HepG2 (cell line): Measurements from ENCODE around the gene CDK13. TPM values are rescaled to one million over a fixed set of nuclear protein-coding genes. Genes with fewer than 3 reads are reported as not detected.

Source experiments
- AGO1 ChIP-seq: fragments of 200-400 bp; formaldehyde crosslinking; IDR thresholded peaks from 2 replicates; pipeline ENCODE4 v1.6.1; 2017; ENCODE audit warnings: mild to moderate bottlenecking, low read depth, low read length, moderate library complexity; ENCODE audit not compliant: poor library complexity, severe bottlenecking
- ATAD3A ChIP-seq: sonication (generic); formaldehyde crosslinking; IDR thresholded peaks from 2 replicates; pipeline ENCODE4 v1.4.0; 2020; ENCODE audit warnings: missing genetic modification reagents
- EEA1 ChIP-seq: sonication (generic); formaldehyde crosslinking; IDR thresholded peaks from 2 replicates; pipeline ENCODE4 v1.5.1; 2020; ENCODE audit warnings: mild to moderate bottlenecking, missing genetic modification reagents, borderline replicate concordance
- GATA4 ChIP-seq: sonication (generic); IDR thresholded peaks from 2 replicates; pipeline ENCODE4 v1.6.1; 2016; ENCODE audit warnings: antibody characterized with exemption, low read depth, borderline replicate concordance
- GLI4 ChIP-seq: sonication (generic); formaldehyde crosslinking; IDR thresholded peaks from 2 replicates; pipeline ENCODE4 v1.5.1; 2020; ENCODE audit warnings: missing genetic modification reagents, mild to moderate bottlenecking, moderate library complexity, borderline replicate concordance
- HNF4A ChIP-seq: sonication (generic); formaldehyde crosslinking; IDR thresholded peaks from 2 replicates; pipeline ENCODE4 v1.4.0; 2020; ENCODE audit warnings: missing genetic modification reagents
- NBN ChIP-seq: fragments of 450-650 bp; conservative IDR thresholded peaks from 2 replicates; pipeline ENCODE4 v1.6.1; 2017
- RORA ChIP-seq: sonication (generic); formaldehyde crosslinking; IDR thresholded peaks from 2 replicates; pipeline ENCODE4 v1.5.0; 2020; ENCODE audit warnings: mild to moderate bottlenecking, missing genetic modification reagents, moderate library complexity
- TMF1 ChIP-seq: sonication (generic); formaldehyde crosslinking; IDR thresholded peaks from 2 replicates; pipeline ENCODE4 v1.8.1; 2022; ENCODE audit warnings: low read depth, missing genetic modification reagents
- ZFP82 ChIP-seq: sonication (generic); formaldehyde crosslinking; IDR thresholded peaks from 2 replicates; pipeline ENCODE4 v1.5.1; 2020; ENCODE audit warnings: mild to moderate bottlenecking, missing genetic modification reagents, borderline replicate concordance
- ZNF224 ChIP-seq: sonication (generic); formaldehyde crosslinking; IDR thresholded peaks from 2 replicates; pipeline ENCODE4 v1.5.0; 2020; ENCODE audit warnings: mild to moderate bottlenecking, missing genetic modification reagents
- ZNF34 ChIP-seq: sonication (generic); formaldehyde crosslinking; IDR thresholded peaks from 2 replicates; pipeline ENCODE4 v1.4.0; 2020; ENCODE audit warnings: mild to moderate bottlenecking, missing genetic modification reagents, borderline replicate concordance
- ZNF607 ChIP-seq: sonication (generic); formaldehyde crosslinking; IDR thresholded peaks from 2 replicates; pipeline ENCODE4 v1.5.1; 2020; ENCODE audit warnings: missing genetic modification reagents, mild to moderate bottlenecking, borderline replicate concordance
- ZNF776 ChIP-seq: sonication (generic); formaldehyde crosslinking; IDR thresholded peaks from 2 replicates; pipeline ENCODE4 v1.4.0; 2020; ENCODE audit warnings: mild to moderate bottlenecking, missing genetic modification reagents
- polyA plus RNA-seq, 8 experiments: library from polyadenylated mRNA; depleted of rRNA in 3 of 8; stranded (reverse) in 7 of 8; unstranded in 1 of 8; fragments of >200 nt; fragmentation: Illumina TruSeq in 4 of 8; extraction: Trizol in 4 of 8; gene quantifications; 2 replicates each; pipeline versions ENCODE4 v1.2.1 to v1.2.3, GENCODE V29; 2011 to 2016; ENCODE audit warnings: low read depth in 4 of 8, missing spikeins in 1 of 8, mixed read lengths in 1 of 8; ENCODE audit not compliant: insufficient read depth in 1 of 8
- total RNA-seq, 5 experiments: library from RNA; depleted of rRNA; stranded (reverse); fragments of >200 nt; fragmentation: Illumina TruSeq; extraction: Trizol; gene quantifications; 2 replicates each; pipeline ENCODE4 v1.2.3, GENCODE V29; 2016; ENCODE audit warnings: low read depth in 1 of 5
- TF ChIP-seq, protein P1 (sequence below): IDR thresholded peaks from 2 replicates; pipeline ENCODE4 v1.4.0; 2020; ENCODE audit warnings: mild to moderate bottlenecking, missing genetic modification reagents
- TF ChIP-seq, protein P2 (sequence below): sonication (generic); formaldehyde crosslinking; IDR thresholded peaks from 2 replicates; pipeline ENCODE4 v1.4.0; 2020; ENCODE audit warnings: missing genetic modification reagents, mild to moderate bottlenecking, borderline replicate concordance
- TF ChIP-seq, protein P3 (sequence below): sonication (generic); formaldehyde crosslinking; IDR thresholded peaks from 2 replicates; pipeline ENCODE4; 2020; ENCODE audit warnings: missing genetic modification reagents, mild to moderate bottlenecking, borderline replicate concordance
- TF ChIP-seq, protein P4 (sequence below): sonication (generic); formaldehyde crosslinking; IDR thresholded peaks from 2 replicates; pipeline ENCODE4 v1.8.1; 2022; ENCODE audit warnings: mild to moderate bottlenecking, missing genetic modification reagents

The CDK13 gene
- total and polyA plus RNA-seq, 2 of the 13 experiments (the other 11 are each of a cell fraction or from before 2014, with no cell fraction given) = 21.0 to 40.9 TPM

DNA sequence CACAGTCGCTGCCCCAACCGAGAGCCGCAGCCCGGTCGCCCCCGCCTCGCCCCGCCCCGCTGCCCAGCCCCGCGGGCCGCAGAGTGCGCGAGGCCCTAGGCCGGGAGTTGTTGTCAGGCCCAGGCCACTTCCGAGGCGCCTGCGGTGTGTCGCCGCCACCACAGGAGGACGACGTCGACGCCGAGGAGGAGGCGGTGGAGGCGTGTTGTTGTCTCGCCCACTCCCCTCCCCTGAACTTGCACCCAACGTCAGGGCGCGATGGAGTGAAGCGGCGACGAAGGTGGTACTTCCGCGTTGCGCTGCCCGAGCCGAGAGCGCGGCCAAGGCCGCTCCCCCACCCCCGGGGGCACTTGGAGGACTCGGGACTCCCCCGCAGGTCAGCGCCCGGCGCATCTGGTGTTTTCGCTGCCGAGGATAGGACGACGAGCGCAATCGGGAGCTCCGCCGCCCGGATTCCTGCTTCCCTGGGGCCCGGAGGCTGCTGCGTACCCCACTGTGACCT lies at the start of gene CDK13 (continued):
- TF ChIP-seq HNF4A (peak; percentile 15; the same call in 1 of the 2 replicates), GATA4 (no peak), NBN (no peak), TMF1 (CRISPR knock-in tag) (0 out of 2 replicates have a peak, but pooled peaks have one; percentile 14), RORA (no peak), EEA1 (no peak), GLI4 (0 out of 2 replicates have a peak, but pooled peaks have one; percentile 4), ATAD3A (CRISPR knock-in tag) (no peak; the same call in 1 of the 2 replicates), ZNF776 (peak; percentile 87), ZNF34 (CRISPR knock-in tag) (no peak), AGO1 (no peak), ZNF607 (CRISPR knock-in tag) (no peak), ZNF224 (CRISPR knock-in tag) (no peak), ZFP82 (CRISPR knock-in tag) (peak; percentile 67; the same call in 1 of the 2 replicates)
- TF ChIP-seq, protein P1, sequence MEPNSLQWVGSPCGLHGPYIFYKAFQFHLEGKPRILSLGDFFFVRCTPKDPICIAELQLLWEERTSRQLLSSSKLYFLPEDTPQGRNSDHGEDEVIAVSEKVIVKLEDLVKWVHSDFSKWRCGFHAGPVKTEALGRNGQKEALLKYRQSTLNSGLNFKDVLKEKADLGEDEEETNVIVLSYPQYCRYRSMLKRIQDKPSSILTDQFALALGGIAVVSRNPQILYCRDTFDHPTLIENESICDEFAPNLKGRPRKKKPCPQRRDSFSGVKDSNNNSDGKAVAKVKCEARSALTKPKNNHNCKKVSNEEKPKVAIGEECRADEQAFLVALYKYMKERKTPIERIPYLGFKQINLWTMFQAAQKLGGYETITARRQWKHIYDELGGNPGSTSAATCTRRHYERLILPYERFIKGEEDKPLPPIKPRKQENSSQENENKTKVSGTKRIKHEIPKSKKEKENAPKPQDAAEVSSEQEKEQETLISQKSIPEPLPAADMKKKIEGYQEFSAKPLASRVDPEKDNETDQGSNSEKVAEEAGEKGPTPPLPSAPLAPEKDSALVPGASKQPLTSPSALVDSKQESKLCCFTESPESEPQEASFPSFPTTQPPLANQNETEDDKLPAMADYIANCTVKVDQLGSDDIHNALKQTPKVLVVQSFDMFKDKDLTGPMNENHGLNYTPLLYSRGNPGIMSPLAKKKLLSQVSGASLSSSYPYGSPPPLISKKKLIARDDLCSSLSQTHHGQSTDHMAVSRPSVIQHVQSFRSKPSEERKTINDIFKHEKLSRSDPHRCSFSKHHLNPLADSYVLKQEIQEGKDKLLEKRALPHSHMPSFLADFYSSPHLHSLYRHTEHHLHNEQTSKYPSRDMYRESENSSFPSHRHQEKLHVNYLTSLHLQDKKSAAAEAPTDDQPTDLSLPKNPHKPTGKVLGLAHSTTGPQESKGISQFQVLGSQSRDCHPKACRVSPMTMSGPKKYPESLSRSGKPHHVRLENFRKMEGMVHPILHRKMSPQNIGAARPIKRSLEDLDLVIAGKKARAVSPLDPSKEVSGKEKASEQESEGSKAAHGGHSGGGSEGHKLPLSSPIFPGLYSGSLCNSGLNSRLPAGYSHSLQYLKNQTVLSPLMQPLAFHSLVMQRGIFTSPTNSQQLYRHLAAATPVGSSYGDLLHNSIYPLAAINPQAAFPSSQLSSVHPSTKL (CRISPR knock-in tag) = peak; percentile 35; the same call in 1 of the 2 replicates
- TF ChIP-seq, protein P2, sequence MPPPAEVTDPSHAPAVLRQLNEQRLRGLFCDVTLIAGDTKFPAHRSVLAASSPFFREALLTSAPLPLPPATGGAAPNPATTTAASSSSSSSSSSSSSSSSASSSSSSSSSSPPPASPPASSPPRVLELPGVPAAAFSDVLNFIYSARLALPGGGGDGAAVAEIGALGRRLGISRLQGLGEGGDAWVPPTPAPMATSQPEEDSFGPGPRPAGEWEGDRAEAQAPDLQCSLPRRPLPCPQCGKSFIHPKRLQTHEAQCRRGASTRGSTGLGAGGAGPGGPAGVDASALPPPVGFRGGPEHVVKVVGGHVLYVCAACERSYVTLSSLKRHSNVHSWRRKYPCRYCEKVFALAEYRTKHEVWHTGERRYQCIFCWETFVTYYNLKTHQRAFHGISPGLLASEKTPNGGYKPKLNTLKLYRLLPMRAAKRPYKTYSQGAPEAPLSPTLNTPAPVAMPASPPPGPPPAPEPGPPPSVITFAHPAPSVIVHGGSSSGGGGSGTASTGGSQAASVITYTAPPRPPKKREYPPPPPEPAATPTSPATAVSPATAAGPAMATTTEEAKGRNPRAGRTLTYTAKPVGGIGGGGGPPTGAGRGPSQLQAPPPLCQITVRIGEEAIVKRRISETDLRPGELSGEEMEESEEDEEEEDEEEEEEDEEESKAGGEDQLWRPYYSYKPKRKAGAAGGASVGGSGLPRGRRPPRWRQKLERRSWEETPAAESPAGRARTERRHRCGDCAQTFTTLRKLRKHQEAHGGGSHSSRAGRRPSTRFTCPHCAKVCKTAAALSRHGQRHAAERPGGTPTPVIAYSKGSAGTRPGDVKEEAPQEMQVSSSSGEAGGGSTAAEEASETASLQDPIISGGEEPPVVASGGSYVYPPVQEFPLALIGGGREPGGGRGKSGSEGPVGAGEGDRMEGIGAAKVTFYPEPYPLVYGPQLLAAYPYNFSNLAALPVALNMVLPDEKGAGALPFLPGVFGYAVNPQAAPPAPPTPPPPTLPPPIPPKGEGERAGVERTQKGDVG = no peak
- TF ChIP-seq, protein P3, sequence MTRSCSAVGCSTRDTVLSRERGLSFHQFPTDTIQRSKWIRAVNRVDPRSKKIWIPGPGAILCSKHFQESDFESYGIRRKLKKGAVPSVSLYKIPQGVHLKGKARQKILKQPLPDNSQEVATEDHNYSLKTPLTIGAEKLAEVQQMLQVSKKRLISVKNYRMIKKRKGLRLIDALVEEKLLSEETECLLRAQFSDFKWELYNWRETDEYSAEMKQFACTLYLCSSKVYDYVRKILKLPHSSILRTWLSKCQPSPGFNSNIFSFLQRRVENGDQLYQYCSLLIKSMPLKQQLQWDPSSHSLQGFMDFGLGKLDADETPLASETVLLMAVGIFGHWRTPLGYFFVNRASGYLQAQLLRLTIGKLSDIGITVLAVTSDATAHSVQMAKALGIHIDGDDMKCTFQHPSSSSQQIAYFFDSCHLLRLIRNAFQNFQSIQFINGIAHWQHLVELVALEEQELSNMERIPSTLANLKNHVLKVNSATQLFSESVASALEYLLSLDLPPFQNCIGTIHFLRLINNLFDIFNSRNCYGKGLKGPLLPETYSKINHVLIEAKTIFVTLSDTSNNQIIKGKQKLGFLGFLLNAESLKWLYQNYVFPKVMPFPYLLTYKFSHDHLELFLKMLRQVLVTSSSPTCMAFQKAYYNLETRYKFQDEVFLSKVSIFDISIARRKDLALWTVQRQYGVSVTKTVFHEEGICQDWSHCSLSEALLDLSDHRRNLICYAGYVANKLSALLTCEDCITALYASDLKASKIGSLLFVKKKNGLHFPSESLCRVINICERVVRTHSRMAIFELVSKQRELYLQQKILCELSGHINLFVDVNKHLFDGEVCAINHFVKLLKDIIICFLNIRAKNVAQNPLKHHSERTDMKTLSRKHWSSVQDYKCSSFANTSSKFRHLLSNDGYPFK = no peak; the same call in 1 of the 2 replicates
- TF ChIP-seq, protein P4, sequence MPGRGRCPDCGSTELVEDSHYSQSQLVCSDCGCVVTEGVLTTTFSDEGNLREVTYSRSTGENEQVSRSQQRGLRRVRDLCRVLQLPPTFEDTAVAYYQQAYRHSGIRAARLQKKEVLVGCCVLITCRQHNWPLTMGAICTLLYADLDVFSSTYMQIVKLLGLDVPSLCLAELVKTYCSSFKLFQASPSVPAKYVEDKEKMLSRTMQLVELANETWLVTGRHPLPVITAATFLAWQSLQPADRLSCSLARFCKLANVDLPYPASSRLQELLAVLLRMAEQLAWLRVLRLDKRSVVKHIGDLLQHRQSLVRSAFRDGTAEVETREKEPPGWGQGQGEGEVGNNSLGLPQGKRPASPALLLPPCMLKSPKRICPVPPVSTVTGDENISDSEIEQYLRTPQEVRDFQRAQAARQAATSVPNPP = 0 out of 2 replicates have a peak, but pooled peaks have one; percentile 16
